ENCODE results near the gene USP6. TPM values are rescaled to one million over a fixed set of nuclear protein-coding genes. Genes with fewer than 3 reads are reported as not detected.

USP6 gene
- total RNA-seq, 1 experiment from 2014 or later: 0.20 TPM

GRCh38 chr17:5191541-5192417, 75.9 kb downstream of the USP6 start, which contains the start of gene ZNF594 (continued):
- TF ChIP-seq ELF4 (CRISPR knock-in tag; IDR thresholded peaks at IDR 0.05; ENCODE audit: low read depth) (peak; percentile 17; the same call in 1 of the 2 replicates), ATF6 (CRISPR knock-in tag; IDR thresholded peaks at IDR 0.05) (no peak), SOX15 (CRISPR knock-in tag; IDR thresholded peaks at IDR 0.05) (no peak), JUN (CRISPR knock-in tag; IDR thresholded peaks at IDR 0.05) (0 out of 2 replicates have a peak, but pooled peaks have one; percentile 33), GABPB1 (CRISPR knock-in tag; IDR thresholded peaks at IDR 0.05) (peak; percentile 80), TCF7 (CRISPR knock-in tag; IDR thresholded peaks at IDR 0.05; ENCODE audit: low read depth) (no peak), NFYB (CRISPR knock-in tag; conservative IDR thresholded peaks at IDR 0.05; ENCODE audit: low read depth) (peak; percentile 58), TP53 (CRISPR knock-in tag; IDR thresholded peaks at IDR 0.05) (peak; percentile 59; the same call in 1 of the 2 replicates), ZNF512 (CRISPR knock-in tag; IDR thresholded peaks at IDR 0.05; ENCODE audit: borderline replicate concordance) (0 out of 2 replicates have a peak, but pooled peaks have one; percentile 48), ATF1 (CRISPR knock-in tag; IDR thresholded peaks at IDR 0.05) (no peak), ATF2 (CRISPR knock-in tag; IDR thresholded peaks at IDR 0.05; ENCODE audit: borderline replicate concordance, low read depth) (no peak), AFF4 (CRISPR knock-in tag; IDR thresholded peaks at IDR 0.05; ENCODE audit: borderline replicate concordance) (no peak), ERG (CRISPR knock-in tag; IDR thresholded peaks at IDR 0.05) (0 out of 2 replicates have a peak, but pooled peaks have one; percentile 68), JAZF1 (CRISPR knock-in tag; IDR thresholded peaks at IDR 0.05) (no peak), TEAD4 (CRISPR knock-in tag; IDR thresholded peaks at IDR 0.05) (no peak), FOXP1 (CRISPR knock-in tag; IDR thresholded peaks at IDR 0.05; ENCODE audit: borderline replicate concordance) (peak; percentile 77), CREM (CRISPR knock-in tag; IDR thresholded peaks at IDR 0.05) (peak; percentile 46), ETV6 (CRISPR knock-in tag; IDR thresholded peaks at IDR 0.05) (peak; percentile 95), ESRRA (CRISPR knock-in tag; IDR thresholded peaks at IDR 0.05; ENCODE audit: borderline replicate concordance) (peak; percentile 65; the same call in 1 of the 2 replicates), FOXP4 (CRISPR knock-in tag; IDR thresholded peaks at IDR 0.05) (peak; percentile 78), USF2 (CRISPR knock-in tag; IDR thresholded peaks at IDR 0.05) (peak; percentile 70), ZNF416 (CRISPR knock-in tag; IDR thresholded peaks at IDR 0.05) (no peak), PREB (CRISPR knock-in tag; IDR thresholded peaks at IDR 0.05; ENCODE audit: borderline replicate concordance) (0 out of 2 replicates have a peak, but pooled peaks have one; percentile 47)

Data from WTC11 (cell line).